OCI-LY7 (cell line): Measurements from ENCODE around the gene ARPC2. TPM values are rescaled to one million over a fixed set of nuclear protein-coding genes. Genes with fewer than 3 reads are reported as not detected.
A peak's percentile ranks its signal among the peaks of the same experiment; 100 is the strongest.

ENCODE experiments used
- BruUV-seq: library from RNA; stranded (reverse); fragments of 400-500 nt; replicated peaks from 2 replicates; lab custom pipeline; 2021; lab: Mats Ljungman, UMichigan
- CTCF ChIA-PET: fragments of 300-600 bp; sonication (Branson Sonifier 250); formaldehyde crosslinking; loops from one replicate; lab custom pipeline; 2022; ENCODE audit warnings: antibody characterized with exemption; ENCODE audit not compliant: unreplicated experiment; lab: Charles Lee
- POLR2A ChIA-PET: fragments of 300-600 bp; sonication (Branson Sonifier 250); formaldehyde crosslinking; loops from one replicate; lab custom pipeline; 2022; ENCODE audit warnings: antibody characterized with exemption; lab: Charles Lee
- DNase-seq: peaks from one replicate; pipeline ENCODE4 v3.0.0-alpha.2; 2015; ENCODE audit warnings: low spot score
- H2AFZ ChIP-seq: fragments of 200-600 bp; sonication (generic), shearing (Covaris generic); 2 replicates; pipeline ENCODE4 v1.6.1; 2014; ENCODE audit warnings: mild to moderate bottlenecking, antibody characterized with exemption, low read length, moderate library complexity
- H3K27ac ChIP-seq: fragments of 200-600 bp; sonication (generic); 2 replicates; pipeline ENCODE4 v1.5.1; 2014; ENCODE audit warnings: mixed run types, low read depth, mild to moderate bottlenecking, moderate library complexity, low read length, inconsistent platforms; ENCODE audit not compliant: poor library complexity, severe bottlenecking
- H3K36me3 ChIP-seq: fragments of 200-600 bp; sonication (generic); 2 replicates; pipeline ENCODE4 v1.6.1; 2014; ENCODE audit warnings: mild to moderate bottlenecking, antibody characterized with exemption, low read length, moderate library complexity, mixed read lengths; ENCODE audit not compliant: insufficient read depth
- H3K4me1 ChIP-seq: fragments of 200-600 bp; sonication (generic); 2 replicates; pipeline ENCODE4 v1.5.1; 2014; ENCODE audit warnings: mild to moderate bottlenecking, low read length; ENCODE audit not compliant: insufficient read depth, poor library complexity, severe bottlenecking
- H3K4me2 ChIP-seq: fragments of 200-600 bp; sonication (generic); 2 replicates; pipeline ENCODE4 v1.6.1; 2014; ENCODE audit warnings: mild to moderate bottlenecking, low read length
- H3K4me3 ChIP-seq: fragments of 200-600 bp; sonication (generic); 2 replicates; pipeline ENCODE4 v1.5.1; 2014; ENCODE audit warnings: mild to moderate bottlenecking, low read depth, low read length; ENCODE audit not compliant: poor library complexity, severe bottlenecking
- H3K79me2 ChIP-seq: fragments of 200-600 bp; sonication (generic); 2 replicates; pipeline ENCODE4 v1.6.1; 2016; ENCODE audit warnings: low read depth, mild to moderate bottlenecking, low read length, moderate library complexity, mixed read lengths; ENCODE audit not compliant: insufficient read depth
- H3K9me2 ChIP-seq: fragments of 200-600 bp; sonication (generic); 2 replicates; pipeline ENCODE4 v1.6.1; 2016; ENCODE audit warnings: mild to moderate bottlenecking, low read length, mixed read lengths; ENCODE audit not compliant: insufficient read depth
- H3K9me3 ChIP-seq: fragments of 200-600 bp; sonication (generic); 2 replicates; pipeline ENCODE4 v1.6.1; 2014; ENCODE audit warnings: mild to moderate bottlenecking, mixed run types, low read length, mixed read lengths
- H4K20me1 ChIP-seq: fragments of 200-600 bp; sonication (generic); 2 replicates; pipeline ENCODE4 v1.6.1; 2014; ENCODE audit warnings: mild to moderate bottlenecking, antibody characterized with exemption, low read length, moderate library complexity, mixed read lengths; ENCODE audit not compliant: insufficient read depth
- EZH2phosphoT487 ChIP-seq: fragments of 200-600 bp; sonication (generic); IDR thresholded peaks from 2 replicates; pipeline ENCODE4 v1.6.1; 2018; ENCODE audit warnings: low read depth, borderline replicate concordance, mild to moderate bottlenecking, mixed run types, antibody characterized with exemption, low read length, moderate library complexity, mixed read lengths
- intact Hi-C: fragments of 100-400 bp; cut with micrococcal nuclease; formaldehyde crosslinking; loops from one replicate; pipeline ENCODE4 v1.10.0; 2022; ENCODE audit not compliant: unreplicated experiment
- total RNA-seq, 2 experiments: library from RNA; depleted of rRNA in 1 of 2; stranded (reverse); fragments of >200 nt in 1 of 2; shearing (Covaris generic) in 1 of 2; gene quantifications; 2 replicates each; pipeline ENCODE4 v1.2.3, GENCODE V29; 2014 to 2022
- TF ChIP-seq, protein P1 (sequence below): fragments of 200-600 bp; sonication (generic); conservative IDR thresholded peaks from 2 replicates; pipeline ENCODE4 v1.5.1; 2014; ENCODE audit warnings: mild to moderate bottlenecking, antibody characterized with exemption, low read length, moderate library complexity, mixed read lengths

The ARPC2 gene
- total RNA-seq, 2 experiments from 2014 or later = 264 to 545 TPM

- TF ChIP-seq, protein P1, sequence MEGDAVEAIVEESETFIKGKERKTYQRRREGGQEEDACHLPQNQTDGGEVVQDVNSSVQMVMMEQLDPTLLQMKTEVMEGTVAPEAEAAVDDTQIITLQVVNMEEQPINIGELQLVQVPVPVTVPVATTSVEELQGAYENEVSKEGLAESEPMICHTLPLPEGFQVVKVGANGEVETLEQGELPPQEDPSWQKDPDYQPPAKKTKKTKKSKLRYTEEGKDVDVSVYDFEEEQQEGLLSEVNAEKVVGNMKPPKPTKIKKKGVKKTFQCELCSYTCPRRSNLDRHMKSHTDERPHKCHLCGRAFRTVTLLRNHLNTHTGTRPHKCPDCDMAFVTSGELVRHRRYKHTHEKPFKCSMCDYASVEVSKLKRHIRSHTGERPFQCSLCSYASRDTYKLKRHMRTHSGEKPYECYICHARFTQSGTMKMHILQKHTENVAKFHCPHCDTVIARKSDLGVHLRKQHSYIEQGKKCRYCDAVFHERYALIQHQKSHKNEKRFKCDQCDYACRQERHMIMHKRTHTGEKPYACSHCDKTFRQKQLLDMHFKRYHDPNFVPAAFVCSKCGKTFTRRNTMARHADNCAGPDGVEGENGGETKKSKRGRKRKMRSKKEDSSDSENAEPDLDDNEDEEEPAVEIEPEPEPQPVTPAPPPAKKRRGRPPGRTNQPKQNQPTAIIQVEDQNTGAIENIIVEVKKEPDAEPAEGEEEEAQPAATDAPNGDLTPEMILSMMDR = no peak
- no peak for TF ChIP-seq EZH2phosphoT487
- H3K9me3 ChIP-seq = no peaks in the 10 kb centered on the region
- POLR2A ChIA-PET = interaction anchor here (0.7 kb wide), 1 partner anchor 151 kb away, joined by 3 read pairs; no protein-coding TSS in a partner anchor
- H3K4me2 ChIP-seq = no peak overlapping the region
- no TSS peak for BruUV-seq
- no peak overlapping the region for H3K4me3 ChIP-seq
- no peak for DNase-seq
- intact Hi-C loops = no loop called here
- no peaks in the 10 kb centered on the region for H3K9me2 ChIP-seq
- H4K20me1 ChIP-seq = no peaks in the 10 kb centered on the region
- no peaks in the 10 kb centered on the region for H3K36me3 ChIP-seq
- no peak overlapping the region for H2AFZ ChIP-seq
- no peaks in the 10 kb centered on the region for H3K79me2 ChIP-seq
- peaks cover 6% of the 10 kb centered on the region for H3K4me1 ChIP-seq
- H3K27ac ChIP-seq = no peak overlapping the region
- CTCF ChIA-PET = no interaction called here
These were observed 32.7 kb upstream of the ARPC2 start for GRCh38 chr2:218184331-218184730.

DNA sequence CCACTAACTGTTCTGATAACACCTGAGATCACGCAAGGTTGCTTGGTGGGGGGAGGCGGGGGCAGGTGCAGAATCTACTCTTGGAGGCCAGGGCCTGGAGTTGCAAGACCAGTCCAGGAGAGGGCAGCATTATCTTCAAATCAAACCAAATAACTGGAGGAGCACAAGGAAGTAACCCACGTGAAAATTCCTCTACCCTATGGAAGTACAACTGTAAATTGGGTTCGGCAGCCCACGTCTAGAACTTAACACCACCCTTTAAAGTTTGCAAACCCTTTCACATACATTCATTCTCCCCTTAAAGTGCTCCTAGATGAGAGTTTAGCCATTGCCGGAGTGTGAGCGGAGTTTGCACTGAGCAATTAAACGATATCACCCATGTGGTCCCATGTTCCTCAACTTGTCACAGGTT lies 30.6 kb upstream of the ARPC2 start:
- Histone ChIP-seq H3K4me1 (peaks cover 6% of the 10 kb centered on the region), H3K9me3 (no peaks in the 10 kb centered on the region), H3K4me3 (no peak overlapping the region), H3K79me2 (no peaks in the 10 kb centered on the region), H3K4me2 (peak overlapping the region; percentile 13; the same call in 1 of the 2 replicates), H4K20me1 (no peaks in the 10 kb centered on the region), H2AFZ (peak overlapping the region; percentile 94), H3K9me2 (no peaks in the 10 kb centered on the region), H3K27ac (no peak overlapping the region), H3K36me3 (no peaks in the 10 kb centered on the region)
- CTCF ChIA-PET = no interaction called here
- no peak for TF ChIP-seq EZH2phosphoT487
- TF ChIP-seq, protein P1 = peak; percentile 93
- DNase-seq = peak; percentile 79
- POLR2A ChIA-PET = no interaction called here
- BruUV-seq = no TSS peak
- intact Hi-C loops = loop anchor here (1.0 to 2.0 kb wide), 3 partner anchors 71 to 210 kb away; partner anchors contain the start of genes AAMP and PNKD

- no peak overlapping the region for H3K4me2 ChIP-seq
- no TSS peak for BruUV-seq
- H3K27ac ChIP-seq = no peak overlapping the region
- ChIA-PET CTCF (no interaction called here), POLR2A (no interaction called here)
- H3K36me3 ChIP-seq = no peaks in the 10 kb centered on the region
- intact Hi-C loops = loop anchor here (1.0 to 2.0 kb wide), 3 partner anchors 70 to 210 kb away; partner anchors contain the start of genes AAMP and PNKD
- no peak for DNase-seq
- H2AFZ ChIP-seq = peak overlapping the region; percentile 94
- peaks cover 6% of the 10 kb centered on the region for H3K4me1 ChIP-seq
- no peaks in the 10 kb centered on the region for H3K9me2 ChIP-seq
- H4K20me1 ChIP-seq = no peaks in the 10 kb centered on the region
- no peaks in the 10 kb centered on the region for H3K9me3 ChIP-seq
- TF ChIP-seq EZH2phosphoT487 = no peak
- TF ChIP-seq, protein P1 = no peak
- no peak overlapping the region for H3K4me3 ChIP-seq
- no peaks in the 10 kb centered on the region for H3K79me2 ChIP-seq
These were observed 30.1 kb upstream of the ARPC2 start for GRCh38 chr2:218186876-218187275.
